Transverse colon (tissue), 4 donors: Measurements from ENCODE around the gene TLR3.
"Not testable (repeated sequence)": the region's sequence is repeated elsewhere in the genome, so short reads cannot be mapped to it uniquely, and the experiment has no call there.

Experiments used
- EP300 ChIP-seq: sonication (generic); formaldehyde crosslinking; IDR thresholded peaks from one replicate; pipeline ENCODE4 v1.6.1; 2017; ENCODE audit warnings: antibody characterized with exemption, low read depth
- POLR2A ChIP-seq: fragments of 450-650 bp; IDR thresholded peaks from one replicate; pipeline ENCODE4 v1.6.1; 2016; ENCODE audit warnings: antibody characterized with exemption, mild to moderate bottlenecking, moderate library complexity
- POLR2AphosphoS5 ChIP-seq, 3 donors: sonication (generic); formaldehyde crosslinking; IDR thresholded peaks; one replicate each; pipeline ENCODE4 v1.6.1; 2016; ENCODE audit warnings: antibody characterized with exemption in 3 of 3
- TF ChIP-seq, protein P1 (sequence below), 5 experiments: fragments of 200-600 bp in 3 of 5; fragments of 450-650 bp in 2 of 5; sonication (generic) in 3 of 5; IDR thresholded peaks; 1 replicate in 2 of 5; 2 replicates in 3 of 5; pipeline ENCODE4 v1.5.1; 2016 to 2017; ENCODE audit warnings: antibody characterized with exemption in 5 of 5, inconsistent platforms in 3 of 5, mild to moderate bottlenecking in 2 of 5, moderate library complexity in 1 of 5

DNA sequence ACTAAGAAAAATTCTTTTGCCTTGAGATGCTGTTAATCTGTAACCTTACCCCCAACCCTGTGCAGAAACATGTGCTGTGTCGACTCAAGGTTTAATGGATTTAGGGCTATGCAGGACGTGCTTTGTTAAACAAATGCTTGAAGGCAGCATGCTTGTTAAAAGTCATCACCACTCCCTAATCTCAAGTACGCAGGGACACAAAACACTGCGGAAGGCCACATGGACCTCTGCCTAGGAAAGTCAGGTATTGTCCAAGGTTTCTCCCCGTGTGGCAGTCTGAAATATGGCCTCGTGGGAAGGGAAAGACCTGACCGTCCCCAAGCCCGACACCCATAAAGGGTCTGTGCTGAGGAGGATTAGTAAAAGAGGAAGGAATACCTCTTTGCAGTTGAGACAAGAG is 18.8 kb upstream of the TLR3 start:
- TF ChIP-seq, protein P1, sequence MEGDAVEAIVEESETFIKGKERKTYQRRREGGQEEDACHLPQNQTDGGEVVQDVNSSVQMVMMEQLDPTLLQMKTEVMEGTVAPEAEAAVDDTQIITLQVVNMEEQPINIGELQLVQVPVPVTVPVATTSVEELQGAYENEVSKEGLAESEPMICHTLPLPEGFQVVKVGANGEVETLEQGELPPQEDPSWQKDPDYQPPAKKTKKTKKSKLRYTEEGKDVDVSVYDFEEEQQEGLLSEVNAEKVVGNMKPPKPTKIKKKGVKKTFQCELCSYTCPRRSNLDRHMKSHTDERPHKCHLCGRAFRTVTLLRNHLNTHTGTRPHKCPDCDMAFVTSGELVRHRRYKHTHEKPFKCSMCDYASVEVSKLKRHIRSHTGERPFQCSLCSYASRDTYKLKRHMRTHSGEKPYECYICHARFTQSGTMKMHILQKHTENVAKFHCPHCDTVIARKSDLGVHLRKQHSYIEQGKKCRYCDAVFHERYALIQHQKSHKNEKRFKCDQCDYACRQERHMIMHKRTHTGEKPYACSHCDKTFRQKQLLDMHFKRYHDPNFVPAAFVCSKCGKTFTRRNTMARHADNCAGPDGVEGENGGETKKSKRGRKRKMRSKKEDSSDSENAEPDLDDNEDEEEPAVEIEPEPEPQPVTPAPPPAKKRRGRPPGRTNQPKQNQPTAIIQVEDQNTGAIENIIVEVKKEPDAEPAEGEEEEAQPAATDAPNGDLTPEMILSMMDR (IDR thresholded peaks at IDR 0.05), result not testable (repeated sequence)
- TF ChIP-seq POLR2AphosphoS5 (IDR thresholded peaks at IDR 0.05); EP300; POLR2A: not testable (repeated sequence)
